ENCODE results near the gene NLGN2. TPM values are rescaled to one million over a fixed set of nuclear protein-coding genes. Genes with fewer than 3 reads are reported as not detected.

Gene NLGN2
- polyA plus RNA-seq, 3 donors = 27.6 to 31.3 (median 29.4) TPM

DNA sequence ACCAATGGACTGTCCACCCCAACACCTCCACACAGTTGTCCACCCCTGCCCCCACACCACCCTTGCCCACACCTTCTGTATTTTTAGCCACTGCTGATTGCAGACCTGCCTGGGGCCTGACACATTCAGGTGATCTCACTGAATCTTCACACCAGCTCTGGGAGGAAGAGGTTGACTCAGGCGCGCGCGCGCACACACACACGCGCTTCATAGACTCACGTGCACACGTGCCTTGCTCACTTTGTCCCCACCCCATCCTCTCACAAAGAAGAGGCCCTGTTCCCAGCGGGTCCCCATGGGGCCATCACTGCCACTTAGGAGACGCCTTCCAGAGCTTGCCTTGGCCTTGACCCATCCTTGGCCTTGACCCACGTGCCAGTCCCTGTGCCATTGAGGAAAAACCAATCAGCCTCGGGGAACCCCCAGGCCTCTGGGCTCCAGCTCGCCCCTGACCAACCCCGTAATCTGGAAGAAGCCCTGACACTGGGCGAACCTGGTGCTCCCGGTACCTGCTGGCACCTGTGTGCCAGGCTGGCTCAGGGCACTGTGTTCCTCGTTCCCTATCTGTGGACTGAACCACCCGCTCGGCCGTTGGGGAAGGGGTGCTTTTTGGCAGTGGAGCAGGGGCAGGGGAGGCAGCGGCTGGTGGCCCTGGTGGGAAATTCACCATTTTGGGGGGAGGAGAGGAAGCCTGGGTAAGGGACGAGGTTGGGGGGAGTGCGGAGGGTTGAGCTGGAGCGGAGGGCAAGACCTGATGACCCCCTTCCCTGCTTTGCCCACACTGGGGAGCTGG is 3.2 kb downstream of the NLGN2 start:
- DNase-seq = no peak

DNA sequence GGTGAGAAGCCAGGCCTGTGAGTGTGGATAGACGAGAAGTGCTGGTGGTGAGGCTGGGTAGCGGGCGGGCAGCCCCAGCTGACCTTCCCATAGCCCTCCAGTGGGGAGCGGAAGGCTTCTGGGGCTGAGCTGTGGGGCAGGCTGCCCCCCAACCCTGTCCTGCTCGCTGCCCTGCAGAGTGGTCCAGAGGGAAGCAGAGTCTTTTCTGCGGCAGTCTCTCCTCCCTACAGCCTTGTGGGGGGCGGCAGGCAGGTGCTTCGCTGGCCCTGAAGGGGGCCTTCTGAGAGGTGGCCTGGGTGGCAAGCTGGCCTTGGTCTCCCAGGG is 3.7 kb downstream of the NLGN2 start:
- DNase-seq = no peak

DNA sequence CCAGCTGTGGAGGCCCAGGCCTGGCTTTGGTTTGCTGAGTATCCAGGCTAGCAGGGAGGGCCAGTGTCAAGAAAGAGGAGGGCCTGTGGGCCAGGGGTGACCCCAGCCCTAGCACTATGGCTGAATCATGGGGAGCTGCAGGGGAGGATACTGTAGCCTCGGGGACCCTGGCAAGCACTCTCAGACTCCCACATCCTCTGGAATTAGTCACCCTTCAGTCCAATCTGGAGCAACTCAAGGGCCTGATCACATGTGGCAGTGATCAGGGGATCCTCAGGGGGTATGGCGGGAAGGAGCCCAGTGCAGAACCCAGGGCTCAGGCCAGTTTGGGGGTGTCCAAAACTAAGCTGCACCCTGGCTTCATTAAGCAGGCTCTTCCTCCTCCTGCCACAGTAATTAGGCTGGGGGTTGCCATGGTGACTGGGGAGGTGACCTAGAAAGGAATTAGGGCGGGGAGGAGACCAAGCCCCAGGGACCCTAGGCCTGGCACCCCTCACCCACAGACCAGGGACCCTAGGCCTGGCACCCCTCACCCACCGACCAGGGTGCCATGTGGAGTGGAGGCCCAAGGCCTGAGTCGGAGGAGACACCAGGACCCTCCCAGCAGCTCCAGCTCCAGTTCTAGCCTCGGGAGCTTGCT is 5.8 kb downstream of the NLGN2 start:
- no peak for DNase-seq

DNA sequence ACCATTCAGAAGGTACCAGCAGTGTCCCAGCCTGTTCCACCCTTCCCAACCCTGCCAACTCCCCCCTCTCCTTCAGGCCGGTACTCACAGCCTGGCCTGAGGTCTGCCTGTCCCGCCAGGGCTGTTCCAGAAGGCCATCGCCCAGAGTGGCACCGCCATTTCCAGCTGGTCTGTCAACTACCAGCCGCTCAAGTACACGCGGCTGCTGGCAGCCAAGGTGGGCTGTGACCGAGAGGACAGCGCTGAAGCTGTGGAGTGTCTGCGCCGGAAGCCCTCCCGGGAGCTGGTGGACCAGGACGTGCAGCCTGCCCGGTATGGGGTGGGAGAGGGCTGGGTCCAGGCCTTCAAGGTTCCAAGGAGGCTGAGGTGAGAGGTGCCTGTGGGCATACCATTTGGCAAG is 7.2 kb downstream of the NLGN2 start:
- DNase-seq = no peak

DNA sequence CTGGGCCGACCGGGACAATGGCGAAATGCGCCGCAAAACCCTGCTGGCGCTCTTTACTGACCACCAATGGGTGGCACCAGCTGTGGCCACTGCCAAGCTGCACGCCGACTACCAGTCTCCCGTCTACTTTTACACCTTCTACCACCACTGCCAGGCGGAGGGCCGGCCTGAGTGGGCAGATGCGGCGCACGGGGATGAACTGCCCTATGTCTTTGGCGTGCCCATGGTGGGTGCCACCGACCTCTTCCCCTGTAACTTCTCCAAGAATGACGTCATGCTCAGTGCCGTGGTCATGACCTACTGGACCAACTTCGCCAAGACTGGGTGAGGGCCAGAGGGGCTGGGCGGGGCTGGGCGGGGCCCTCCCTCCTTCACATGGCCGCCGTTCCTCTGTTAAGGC is 8.1 kb downstream of the NLGN2 start:
- no peak for DNase-seq

DNA sequence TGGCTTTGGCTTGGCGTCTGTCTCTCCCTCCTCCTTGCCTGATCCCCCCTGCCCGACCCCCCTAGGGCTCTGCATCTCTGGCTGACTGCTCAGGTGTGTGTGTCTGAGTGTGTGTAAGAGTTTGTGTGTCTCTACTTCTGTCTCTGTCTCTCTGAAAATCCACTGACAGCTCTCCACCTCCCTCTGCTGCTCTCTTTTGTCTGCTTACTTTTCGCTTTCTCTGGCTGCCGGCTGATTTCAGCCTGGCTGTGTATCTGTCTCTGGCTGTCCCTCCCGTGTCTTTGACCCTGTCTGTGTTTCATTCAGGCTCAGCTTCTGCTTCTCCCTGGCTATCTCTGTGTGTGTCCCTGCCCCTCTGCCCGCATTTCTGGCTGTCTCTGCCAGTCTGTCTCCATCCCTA is 8.7 kb downstream of the NLGN2 start:
- DNase-seq = no peak

DNA sequence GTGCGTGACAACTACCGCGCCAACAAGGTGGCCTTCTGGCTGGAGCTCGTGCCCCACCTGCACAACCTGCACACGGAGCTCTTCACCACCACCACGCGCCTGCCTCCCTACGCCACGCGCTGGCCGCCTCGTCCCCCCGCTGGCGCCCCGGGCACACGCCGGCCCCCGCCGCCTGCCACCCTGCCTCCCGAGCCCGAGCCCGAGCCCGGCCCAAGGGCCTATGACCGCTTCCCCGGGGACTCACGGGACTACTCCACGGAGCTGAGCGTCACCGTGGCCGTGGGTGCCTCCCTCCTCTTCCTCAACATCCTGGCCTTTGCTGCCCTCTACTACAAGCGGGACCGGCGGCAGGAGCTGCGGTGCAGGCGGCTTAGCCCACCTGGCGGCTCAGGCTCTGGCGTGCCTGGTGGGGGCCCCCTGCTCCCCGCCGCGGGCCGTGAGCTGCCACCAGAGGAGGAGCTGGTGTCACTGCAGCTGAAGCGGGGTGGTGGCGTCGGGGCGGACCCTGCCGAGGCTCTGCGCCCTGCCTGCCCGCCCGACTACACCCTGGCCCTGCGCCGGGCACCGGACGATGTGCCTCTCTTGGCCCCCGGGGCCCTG is 9.5 kb downstream of the NLGN2 start:
- DNase-seq = no peak

DNA sequence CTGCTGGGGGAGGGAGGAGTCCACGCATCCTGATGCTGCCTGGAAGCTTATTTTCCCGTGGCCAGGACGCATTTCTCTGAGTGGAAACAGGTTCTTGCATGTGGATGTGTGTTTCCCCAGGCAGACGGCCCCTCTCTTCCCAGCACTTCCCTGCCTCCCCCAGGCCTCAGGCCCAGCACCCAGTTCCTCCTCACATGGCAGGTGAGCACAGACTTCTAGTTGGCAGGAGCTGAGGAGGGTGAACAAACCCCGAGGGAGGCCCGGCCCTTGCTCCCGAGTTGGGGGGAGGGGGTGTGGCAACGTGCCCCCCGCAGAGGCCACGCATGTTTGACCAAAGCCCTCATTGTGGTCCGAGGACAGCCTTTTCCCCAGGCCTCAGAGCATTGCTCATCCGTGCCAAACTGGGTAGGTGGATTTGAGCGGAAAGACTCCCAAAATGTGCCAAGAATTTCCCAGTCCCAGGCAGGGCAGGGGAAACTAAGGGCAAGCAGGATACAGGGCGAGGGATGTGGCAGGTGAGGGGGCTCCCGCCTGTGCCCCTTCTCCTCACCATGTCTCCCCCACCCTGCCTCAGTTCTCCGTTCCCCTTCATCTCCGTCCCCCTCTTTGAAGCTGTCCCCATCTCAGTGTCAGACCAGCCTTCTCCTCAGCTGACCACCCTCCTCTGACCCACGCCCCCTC is 11.0 kb downstream of the NLGN2 start:
- DNase-seq = no peak

DNA sequence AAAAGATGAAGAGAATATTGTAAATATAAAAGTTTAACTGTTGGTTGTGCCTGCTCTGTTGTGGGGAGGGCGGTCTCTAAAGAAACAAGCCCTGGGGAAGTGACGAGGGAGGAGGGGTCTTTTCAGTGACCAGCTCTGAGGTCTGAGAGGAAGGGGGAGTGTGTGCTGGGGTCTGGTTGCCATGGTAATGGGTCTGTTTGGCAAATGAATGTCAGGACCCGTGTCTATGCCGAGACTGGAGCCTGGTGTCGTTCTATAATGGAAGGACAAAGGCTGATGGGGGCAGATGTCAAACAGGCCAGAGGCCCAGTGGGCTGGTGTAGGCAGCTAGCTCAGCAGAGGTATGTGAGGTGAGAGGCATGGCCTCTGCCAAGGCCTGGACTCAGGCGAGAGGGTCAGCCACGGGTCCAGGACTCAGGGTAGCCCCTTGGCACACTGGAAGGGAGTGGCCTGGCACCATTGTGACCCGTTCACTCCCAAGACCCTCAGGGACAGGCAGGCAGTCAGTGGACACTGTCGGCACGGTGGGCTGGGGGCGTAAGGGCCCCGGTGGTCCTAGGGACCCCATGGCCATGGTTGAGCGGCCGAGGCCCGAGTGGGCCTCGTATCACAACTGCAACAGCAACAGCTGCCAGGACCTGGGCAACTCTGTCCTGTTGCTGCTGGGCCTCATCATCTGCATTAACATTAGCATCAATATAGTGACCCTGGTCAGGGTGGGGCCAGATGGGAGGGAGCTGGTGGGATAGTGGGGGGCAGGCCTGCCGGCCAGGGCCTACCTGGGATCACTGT is 12.4 kb downstream of the NLGN2 start, which contains the start of gene SPEM1:
TSS of gene SPEM1 (plus strand) at position 506 of the 792 bp plus-strand sequence. CDS start at position 567, 61 bp downstream.
- DNase-seq = peak; percentile 74

DNA sequence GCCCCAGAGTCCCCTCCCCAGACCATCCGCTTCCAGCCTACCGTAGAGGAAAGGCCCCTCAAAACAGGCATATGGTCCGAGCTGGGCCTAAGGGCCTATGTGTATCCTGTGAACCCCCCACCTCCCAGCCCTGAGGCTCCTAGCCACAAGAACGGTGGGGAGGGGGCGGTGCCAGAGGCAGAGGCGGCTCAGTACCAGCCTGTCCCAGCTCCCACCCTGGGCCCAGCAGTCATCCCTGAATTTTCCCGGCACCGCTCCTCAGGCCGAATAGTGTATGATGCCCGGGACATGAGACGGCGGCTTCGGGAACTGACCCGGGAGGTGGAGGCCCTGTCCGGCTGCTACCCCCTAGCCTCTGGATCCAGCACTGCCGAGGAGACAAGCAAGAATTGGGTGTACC is 13.5 kb downstream of the NLGN2 start:
- no peak for DNase-seq

DNA sequence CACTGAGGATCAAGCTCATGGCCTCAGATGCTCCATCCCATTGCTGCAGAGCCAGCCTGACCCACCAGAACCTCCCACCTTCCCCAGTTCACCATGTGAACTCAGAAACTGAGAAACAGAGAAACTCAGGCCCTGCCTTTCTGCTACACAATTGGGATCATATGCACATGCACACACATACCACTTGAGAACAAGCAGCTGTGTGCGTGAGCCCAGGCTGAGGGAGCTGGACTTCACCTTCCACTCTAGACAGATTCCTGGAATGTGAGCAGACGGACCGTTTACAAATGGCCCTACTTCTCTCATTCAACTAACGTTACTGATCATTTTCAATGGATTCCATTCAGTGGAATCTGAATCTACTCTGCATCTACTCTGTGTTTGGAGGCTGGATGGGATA is 16.0 kb downstream of the NLGN2 start:
- DNase-seq = no peak

DNA sequence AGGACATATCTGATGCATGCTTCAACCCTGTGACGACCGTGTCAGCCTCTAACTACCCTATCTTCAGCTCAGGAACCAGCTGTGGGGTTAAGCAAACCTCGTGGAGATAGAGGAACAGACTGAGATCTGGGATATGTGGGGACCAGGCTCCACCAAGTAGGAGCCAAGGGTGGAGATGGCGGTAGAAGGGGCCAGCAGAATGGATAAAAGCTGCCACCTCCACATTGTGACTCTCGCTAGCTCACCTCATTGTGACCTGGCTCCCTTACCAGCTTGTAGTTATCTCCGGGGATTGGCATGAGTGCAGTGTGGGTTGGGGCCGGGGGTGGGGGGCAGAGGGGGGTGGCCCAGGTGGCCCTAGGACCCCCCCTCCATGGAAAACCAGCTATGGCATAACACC is 17.7 kb downstream of the NLGN2 start, which contains the start of gene SPEM2:
TSS of gene SPEM2 (plus strand) at position 301 of the 400 bp plus-strand sequence. CDS start at position 374, 73 bp downstream.
- no peak for DNase-seq

DNA sequence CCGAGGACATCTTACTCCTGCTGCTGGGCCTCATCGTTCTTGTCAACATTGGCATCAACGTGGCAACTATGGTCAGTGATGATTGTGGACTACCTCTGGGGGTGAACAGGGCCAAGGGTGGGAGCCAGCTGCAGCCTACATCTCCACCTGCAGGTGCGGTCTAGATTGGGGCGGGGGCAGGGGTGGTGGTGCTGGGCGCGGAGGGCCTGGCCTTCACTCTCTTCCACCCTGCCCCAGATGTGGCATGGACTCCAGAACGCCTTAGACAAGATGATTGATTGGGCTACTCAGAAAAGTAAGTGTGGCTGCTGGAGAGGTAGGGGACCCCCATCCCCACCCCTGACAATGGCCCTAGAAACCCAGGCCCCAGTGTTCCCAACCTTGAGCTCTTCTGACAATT is 18.1 kb downstream of the NLGN2 start:
- DNase-seq = no peak

DNA sequence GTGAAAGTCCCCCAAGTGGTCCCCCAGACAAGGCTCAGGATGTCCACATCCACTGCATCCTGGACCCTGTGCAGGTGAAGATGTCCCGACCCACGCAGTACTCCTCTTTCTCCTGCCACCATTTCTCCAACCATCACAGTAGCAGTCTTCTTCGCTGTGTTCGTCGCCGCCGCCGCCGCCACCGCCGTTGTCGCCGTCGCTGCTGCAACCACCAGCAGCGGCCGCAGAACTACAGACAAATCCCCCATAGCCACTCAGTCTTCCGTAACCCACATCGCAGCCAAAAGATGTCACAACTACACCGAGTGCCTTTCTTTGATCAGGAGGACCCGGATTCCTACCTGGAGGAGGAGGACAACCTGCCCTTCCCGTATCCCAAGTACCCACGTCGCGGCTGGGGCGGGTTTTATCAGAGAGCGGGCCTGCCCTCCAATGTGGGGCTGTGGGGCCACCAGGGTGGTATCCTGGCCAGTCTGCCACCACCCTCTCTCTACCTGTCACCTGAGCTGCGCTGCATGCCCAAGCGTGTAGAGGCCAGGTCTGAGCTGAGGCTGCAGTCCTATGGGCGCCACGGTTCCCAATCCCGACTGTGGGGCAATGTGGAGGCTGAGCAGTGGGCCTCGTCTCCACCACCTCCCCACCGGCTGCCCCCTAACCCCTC is 18.7 kb downstream of the NLGN2 start:
- no peak for DNase-seq

DNA sequence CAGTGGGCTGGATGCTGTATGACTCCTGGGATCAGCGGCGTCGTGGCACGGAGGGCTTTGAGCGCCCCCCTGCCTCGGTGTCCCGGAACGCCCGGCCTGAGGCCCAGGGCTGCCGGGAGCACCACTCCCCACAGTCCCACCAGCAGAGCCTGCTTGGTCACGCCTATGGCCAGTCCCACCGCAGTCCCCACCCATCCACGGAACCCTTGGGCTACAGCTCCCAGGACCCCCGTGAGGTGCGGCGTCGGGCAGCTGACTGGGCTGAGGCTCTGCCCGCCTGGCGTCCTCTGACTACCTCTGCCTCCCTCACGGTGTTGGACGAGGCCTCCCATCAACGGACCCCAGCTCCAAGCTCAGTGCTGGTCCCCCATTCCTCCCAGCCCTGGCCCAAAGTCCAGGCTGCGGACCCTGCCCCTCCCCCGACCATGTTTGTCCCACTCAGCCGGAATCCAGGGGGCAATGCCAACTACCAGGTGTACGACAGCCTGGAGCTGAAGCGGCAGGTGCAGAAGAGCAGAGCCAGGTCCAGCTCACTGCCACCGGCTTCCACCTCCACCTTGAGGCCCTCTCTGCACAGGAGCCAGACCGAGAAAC is 19.3 kb downstream of the NLGN2 start:
- no peak for DNase-seq

DNA sequence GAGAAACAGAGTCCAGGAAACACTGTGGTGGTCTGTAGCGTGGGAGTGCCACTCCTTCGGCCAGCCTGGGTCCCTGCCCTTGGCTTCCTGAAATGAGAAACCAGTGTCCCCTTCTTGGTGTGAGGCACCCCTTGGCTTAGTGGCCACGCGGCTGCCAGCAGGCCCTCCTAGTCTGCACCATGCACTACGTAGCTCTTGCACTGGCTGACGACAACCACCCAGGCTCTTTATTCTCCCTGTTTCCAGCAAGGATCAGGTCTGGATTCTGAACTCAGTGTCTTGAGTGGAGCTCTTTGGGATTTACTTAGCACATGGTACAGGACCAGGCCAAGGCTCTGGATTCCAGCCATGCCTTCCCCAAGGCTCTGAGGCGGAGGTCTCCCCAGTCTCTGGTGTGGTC is 19.9 kb downstream of the NLGN2 start:
- DNase-seq = no peak

DNA sequence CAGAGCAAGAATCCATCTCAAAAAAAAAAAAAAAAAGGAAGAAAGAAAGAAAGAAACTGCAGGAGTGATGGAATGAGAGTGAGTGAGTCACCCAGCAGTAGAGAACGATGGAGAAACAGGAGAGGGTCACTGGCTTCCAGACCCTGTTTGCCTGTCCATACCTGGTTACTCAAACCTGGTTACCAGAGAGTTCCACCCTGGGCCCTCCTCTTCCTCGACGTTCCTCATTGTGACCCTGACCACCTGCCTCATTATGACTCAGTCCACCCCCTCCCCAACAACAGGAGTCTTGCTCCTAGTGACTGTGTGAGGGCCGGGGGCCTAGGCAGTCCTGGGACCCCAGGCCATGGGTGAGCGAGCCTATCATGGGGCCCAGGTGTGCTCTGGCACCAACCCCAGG is 20.9 kb downstream of the NLGN2 start, which contains the start of gene SPEM3:
TSS of gene SPEM3 (plus strand) at position 301 of the 400 bp plus-strand sequence. CDS start at position 347, 46 bp downstream.
- no peak for DNase-seq

DNA sequence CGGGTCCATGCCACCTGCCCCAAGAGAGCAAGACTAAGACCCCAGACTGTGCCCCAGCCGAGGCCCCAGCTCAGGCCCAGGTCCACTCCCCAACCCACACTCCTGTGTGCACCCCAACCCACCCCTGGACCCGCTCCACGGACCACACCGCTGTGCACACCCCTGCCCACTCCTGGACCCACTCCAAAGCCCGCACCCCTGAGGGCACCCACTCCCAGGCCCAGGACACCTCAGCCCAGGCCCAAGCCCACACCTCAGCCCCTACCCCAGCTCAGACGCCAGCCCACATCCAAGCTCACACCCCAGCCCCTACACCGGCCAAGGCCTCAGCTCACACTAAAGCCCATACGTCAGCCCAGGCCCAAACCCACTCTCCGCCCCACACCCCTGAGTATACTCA is 22.1 kb downstream of the NLGN2 start:
- DNase-seq = no peak

DNA sequence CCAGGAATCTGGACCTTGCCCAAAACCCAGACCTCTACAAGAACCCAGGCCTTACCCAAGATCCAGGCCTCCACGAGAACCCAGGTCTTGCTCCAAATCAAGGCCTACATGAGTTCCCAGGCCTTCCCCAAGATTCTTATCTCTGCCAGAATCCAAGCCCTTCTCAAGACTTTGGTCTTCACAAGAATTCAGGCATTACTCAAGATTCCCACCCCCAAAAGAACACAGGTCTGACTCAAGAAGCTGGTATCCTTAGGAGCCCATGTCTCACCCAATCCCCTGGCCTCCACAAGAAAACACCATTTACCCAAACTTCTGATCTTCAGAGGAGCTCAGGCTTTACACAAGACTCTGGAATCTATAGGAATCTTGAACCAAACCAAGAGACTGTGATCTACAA is 23.6 kb downstream of the NLGN2 start:
- DNase-seq = no peak

DNA sequence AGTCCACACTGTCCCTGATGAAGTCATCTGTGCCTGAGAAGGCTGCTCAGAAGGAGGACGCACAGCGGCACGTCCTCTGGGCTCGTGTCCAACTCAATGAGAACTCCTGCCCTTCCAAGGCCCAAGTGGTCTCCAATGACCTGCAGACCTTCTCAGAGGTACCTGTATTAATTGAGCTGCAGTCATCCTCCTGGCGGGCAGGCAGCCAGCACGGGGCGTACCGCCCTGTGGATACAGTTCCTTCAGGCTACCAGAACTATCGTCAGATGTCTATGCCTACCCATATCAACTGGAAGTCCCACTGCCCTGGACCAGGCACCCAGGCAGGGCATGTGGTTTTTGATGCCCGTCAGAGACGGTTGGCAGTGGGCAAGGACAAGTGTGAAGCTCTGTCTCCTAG is 24.7 kb downstream of the NLGN2 start:
- DNase-seq = no peak

Measured in renal pelvis (tissue), 4 donors.